Measurements from ENCODE around the gene SLC45A3.

DNA sequence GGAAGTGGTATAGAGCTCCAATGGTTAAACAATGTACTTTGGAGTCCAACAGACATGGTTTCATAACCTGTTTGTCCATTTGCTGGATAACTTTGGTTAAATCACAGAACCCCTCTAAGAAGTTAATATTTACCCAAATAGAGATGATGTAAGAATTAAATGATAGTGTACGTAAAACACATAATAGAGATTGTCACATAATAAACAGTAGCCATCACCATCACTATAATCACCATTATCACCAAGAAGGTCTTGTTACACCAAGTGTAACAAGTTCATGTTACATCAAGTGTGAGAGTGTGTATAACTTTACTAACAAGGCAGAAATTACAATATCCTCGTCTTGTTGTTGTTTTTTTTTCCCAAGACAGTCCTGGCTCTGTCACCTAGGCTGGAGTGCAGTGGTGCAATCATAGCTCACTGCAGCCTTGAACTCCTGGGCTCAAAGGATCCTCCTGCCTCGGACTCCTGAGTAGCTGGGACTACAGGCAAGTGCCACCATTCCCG is 46.4 kb upstream of the SLC45A3 start:
- TF ChIP-seq, protein P1, sequence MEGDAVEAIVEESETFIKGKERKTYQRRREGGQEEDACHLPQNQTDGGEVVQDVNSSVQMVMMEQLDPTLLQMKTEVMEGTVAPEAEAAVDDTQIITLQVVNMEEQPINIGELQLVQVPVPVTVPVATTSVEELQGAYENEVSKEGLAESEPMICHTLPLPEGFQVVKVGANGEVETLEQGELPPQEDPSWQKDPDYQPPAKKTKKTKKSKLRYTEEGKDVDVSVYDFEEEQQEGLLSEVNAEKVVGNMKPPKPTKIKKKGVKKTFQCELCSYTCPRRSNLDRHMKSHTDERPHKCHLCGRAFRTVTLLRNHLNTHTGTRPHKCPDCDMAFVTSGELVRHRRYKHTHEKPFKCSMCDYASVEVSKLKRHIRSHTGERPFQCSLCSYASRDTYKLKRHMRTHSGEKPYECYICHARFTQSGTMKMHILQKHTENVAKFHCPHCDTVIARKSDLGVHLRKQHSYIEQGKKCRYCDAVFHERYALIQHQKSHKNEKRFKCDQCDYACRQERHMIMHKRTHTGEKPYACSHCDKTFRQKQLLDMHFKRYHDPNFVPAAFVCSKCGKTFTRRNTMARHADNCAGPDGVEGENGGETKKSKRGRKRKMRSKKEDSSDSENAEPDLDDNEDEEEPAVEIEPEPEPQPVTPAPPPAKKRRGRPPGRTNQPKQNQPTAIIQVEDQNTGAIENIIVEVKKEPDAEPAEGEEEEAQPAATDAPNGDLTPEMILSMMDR (IDR thresholded peaks at IDR 0.05), result no peak
- TF ChIP-seq POLR2A (IDR thresholded peaks at IDR 0.05), result no peak
